GM23338 (cell line): ENCODE results near the gene ZNF474. TPM values are rescaled to one million over a fixed set of nuclear protein-coding genes. Genes with fewer than 3 reads are reported as not detected.

Experiments used
- ATAC-seq: fragments of 200-7000 bp; cut with Tn5 transposase; 3 replicates; pipeline ENCODE4 v1.9.1; 2020
- DNase-seq: peaks from one replicate; pipeline ENCODE4 v3.0.0-alpha.2; 2015; ENCODE audit warnings: low spot score
- H2AFZ ChIP-seq: fragments of 200-600 bp; sonication (generic); 2 replicates; pipeline ENCODE4 v1.8.0; 2016; ENCODE audit warnings: antibody characterized with exemption, mild to moderate bottlenecking, moderate library complexity
- H3F3A ChIP-seq: fragments of 200-600 bp; sonication (generic); replicated peaks from 2 replicates; pipeline ENCODE4 v1.8.0; 2017; ENCODE audit warnings: antibody characterized with exemption, mixed run types, low read depth
- H3K27ac ChIP-seq: fragments of 200-600 bp; sonication (generic); 2 replicates; pipeline ENCODE4 v1.6.1; 2016; ENCODE audit warnings: low read depth
- H3K27me3 ChIP-seq: fragments of 200-600 bp; sonication (generic); 2 replicates; pipeline ENCODE4 v1.8.0; 2016; ENCODE audit warnings: mild to moderate bottlenecking, mixed run types, moderate library complexity; ENCODE audit not compliant: insufficient read depth
- H3K36me3 ChIP-seq: fragments of 200-600 bp; sonication (generic); 2 replicates; pipeline ENCODE4 v1.8.0; 2016; ENCODE audit warnings: mild to moderate bottlenecking; ENCODE audit not compliant: insufficient read depth
- H3K4me1 ChIP-seq: fragments of 200-600 bp; sonication (generic); 2 replicates; pipeline ENCODE4 v1.8.0; 2016; ENCODE audit warnings: mild to moderate bottlenecking, moderate library complexity; ENCODE audit not compliant: insufficient read depth
- H3K4me2 ChIP-seq: fragments of 200-600 bp; sonication (generic); 2 replicates; pipeline ENCODE4 v1.7.1; 2017; ENCODE audit warnings: mixed run types
- H3K4me3 ChIP-seq: fragments of 200-600 bp; sonication (generic); 2 replicates; pipeline ENCODE4 v1.6.1; 2016; ENCODE audit warnings: mixed run types
- H3K79me2 ChIP-seq: fragments of 200-600 bp; sonication (generic); replicated peaks from 2 replicates; pipeline ENCODE4 v1.8.0; 2017; ENCODE audit warnings: mild to moderate bottlenecking; ENCODE audit not compliant: insufficient read depth
- H3K9me2 ChIP-seq: fragments of 200-600 bp; sonication (generic); 2 replicates; pipeline ENCODE4 v1.8.0; 2017; ENCODE audit not compliant: insufficient read depth
- H4K20me1 ChIP-seq: fragments of 200-600 bp; sonication (generic); replicated peaks from 2 replicates; pipeline ENCODE4 v1.8.0; 2017; ENCODE audit warnings: mild to moderate bottlenecking; ENCODE audit not compliant: insufficient read depth
- H3K27ac Mint-ChIP-seq: 2 replicates; pipeline ENCODE4 v1.8.0; 2020; ENCODE audit warnings: inconsistent platforms, mild to moderate bottlenecking, moderate library complexity, mixed read lengths
- H3K27me3 Mint-ChIP-seq: 3 replicates; pipeline ENCODE4 v1.8.0; 2022; ENCODE audit warnings: low read depth, mild to moderate bottlenecking, moderate library complexity, mixed read lengths, inconsistent platforms; ENCODE audit not compliant: insufficient read depth, poor library complexity
- H3K36me3 Mint-ChIP-seq: 3 replicates; pipeline ENCODE4 v1.8.0; 2021; ENCODE audit warnings: low read depth, mild to moderate bottlenecking, inconsistent platforms, moderate library complexity, mixed read lengths
- H3K4me1 Mint-ChIP-seq: 3 replicates; pipeline ENCODE4 v1.8.0; 2020; ENCODE audit warnings: mild to moderate bottlenecking, inconsistent platforms, mixed read lengths
- H3K4me3 Mint-ChIP-seq: 3 replicates; pipeline ENCODE4 v1.8.0; 2021; ENCODE audit warnings: moderate library complexity, mild to moderate bottlenecking, inconsistent platforms, mixed read lengths
- H3K9me3 Mint-ChIP-seq: 3 replicates; pipeline ENCODE4 v1.8.0; 2020; ENCODE audit warnings: moderate library complexity, mild to moderate bottlenecking, inconsistent platforms, mixed read lengths
- CREB1 ChIP-seq: fragments of 250-450 bp; sonication (Bioruptor Pico); IDR thresholded peaks from 2 replicates; pipeline ENCODE4 v1.5.0; 2020; ENCODE audit warnings: low read depth, mild to moderate bottlenecking, moderate library complexity
- EZH2 ChIP-seq: fragments of 200-600 bp; sonication (generic); IDR thresholded peaks from one replicate; pipeline ENCODE4 v1.8.0; 2017; ENCODE audit warnings: antibody characterized with exemption, mild to moderate bottlenecking, low read depth; ENCODE audit not compliant: unreplicated experiment
- EZH2phosphoT487 ChIP-seq: fragments of 200-600 bp; sonication (generic); IDR thresholded peaks from one replicate; pipeline ENCODE4 v1.8.1; 2018; ENCODE audit warnings: antibody characterized with exemption; ENCODE audit not compliant: unreplicated experiment
- JUNB ChIP-seq: IDR thresholded peaks from one replicate; pipeline ENCODE4 v1.6.1; 2016; ENCODE audit warnings: antibody characterized with exemption; ENCODE audit not compliant: unreplicated experiment
- STAT1 ChIP-seq: IDR thresholded peaks from one replicate; pipeline ENCODE4 v1.6.1; 2016; ENCODE audit warnings: antibody characterized with exemption; ENCODE audit not compliant: unreplicated experiment
- ZNF114 ChIP-seq: fragments of 250-450 bp; sonication (Bioruptor Pico); IDR thresholded peaks from 2 replicates; pipeline ENCODE4 v1.5.0; 2020; ENCODE audit warnings: mild to moderate bottlenecking, moderate library complexity
- polyA plus RNA-seq: library from polyadenylated mRNA; unstranded; fragments of >200 nt; fragmentation: Nextera tagmentation; extraction: Ambion mirVana; gene quantifications from 2 replicates; pipeline ENCODE4 v1.2.1, GENCODE V29; 2016
- total RNA-seq: library from RNA; depleted of rRNA; stranded (reverse); fragments of >200 nt; shearing (Covaris generic); gene quantifications from 2 replicates; pipeline ENCODE4 v1.2.3, GENCODE V29; 2014
- TF ChIP-seq, protein P1 (sequence below): fragments of 250-450 bp; sonication (Bioruptor Pico); IDR thresholded peaks from 2 replicates; pipeline ENCODE4 v1.5.0; 2020; ENCODE audit warnings: mild to moderate bottlenecking, moderate library complexity
- TF ChIP-seq, protein P2 (sequence below), 2 experiments: fragments of 200-600 bp in 1 of 2; sonication (generic) in 1 of 2; conservative IDR thresholded peaks; 2 replicates each; pipeline versions ENCODE4 v1.5.1 to v1.6.1; 2016 to 2017; ENCODE audit warnings: antibody characterized with exemption in 2 of 2, low read depth in 2 of 2, mild to moderate bottlenecking in 2 of 2, moderate library complexity in 1 of 2
- TF ChIP-seq, protein P3 (sequence below): IDR thresholded peaks from one replicate; pipeline ENCODE4 v1.6.1; 2018; ENCODE audit warnings: antibody characterized with exemption; ENCODE audit not compliant: unreplicated experiment

ZNF474 gene
- total and polyA plus RNA-seq, 2 experiments from 2014 or later, result 0.59 TPM; not detected in 1

DNA sequence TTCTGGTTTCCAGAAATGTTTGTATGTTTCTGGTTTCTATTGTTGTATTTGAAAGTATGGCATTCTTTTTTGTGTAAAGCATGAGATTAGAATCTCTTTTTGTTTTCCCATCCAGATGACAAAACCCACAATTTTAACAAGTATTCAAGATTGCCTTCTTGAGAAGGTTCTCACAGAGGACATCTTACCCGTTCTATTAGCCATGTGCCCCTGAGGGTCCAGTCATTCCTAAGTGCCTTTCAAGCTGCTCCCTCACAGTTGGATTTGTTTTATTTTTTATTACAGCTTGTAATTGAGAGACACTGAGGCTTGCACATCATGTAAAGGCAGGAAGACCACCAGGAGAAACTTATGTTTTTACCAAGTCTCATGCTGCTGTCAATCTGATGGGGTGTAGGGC is 32.0 kb upstream of the ZNF474 start (continued):
- TF ChIP-seq, protein P1, sequence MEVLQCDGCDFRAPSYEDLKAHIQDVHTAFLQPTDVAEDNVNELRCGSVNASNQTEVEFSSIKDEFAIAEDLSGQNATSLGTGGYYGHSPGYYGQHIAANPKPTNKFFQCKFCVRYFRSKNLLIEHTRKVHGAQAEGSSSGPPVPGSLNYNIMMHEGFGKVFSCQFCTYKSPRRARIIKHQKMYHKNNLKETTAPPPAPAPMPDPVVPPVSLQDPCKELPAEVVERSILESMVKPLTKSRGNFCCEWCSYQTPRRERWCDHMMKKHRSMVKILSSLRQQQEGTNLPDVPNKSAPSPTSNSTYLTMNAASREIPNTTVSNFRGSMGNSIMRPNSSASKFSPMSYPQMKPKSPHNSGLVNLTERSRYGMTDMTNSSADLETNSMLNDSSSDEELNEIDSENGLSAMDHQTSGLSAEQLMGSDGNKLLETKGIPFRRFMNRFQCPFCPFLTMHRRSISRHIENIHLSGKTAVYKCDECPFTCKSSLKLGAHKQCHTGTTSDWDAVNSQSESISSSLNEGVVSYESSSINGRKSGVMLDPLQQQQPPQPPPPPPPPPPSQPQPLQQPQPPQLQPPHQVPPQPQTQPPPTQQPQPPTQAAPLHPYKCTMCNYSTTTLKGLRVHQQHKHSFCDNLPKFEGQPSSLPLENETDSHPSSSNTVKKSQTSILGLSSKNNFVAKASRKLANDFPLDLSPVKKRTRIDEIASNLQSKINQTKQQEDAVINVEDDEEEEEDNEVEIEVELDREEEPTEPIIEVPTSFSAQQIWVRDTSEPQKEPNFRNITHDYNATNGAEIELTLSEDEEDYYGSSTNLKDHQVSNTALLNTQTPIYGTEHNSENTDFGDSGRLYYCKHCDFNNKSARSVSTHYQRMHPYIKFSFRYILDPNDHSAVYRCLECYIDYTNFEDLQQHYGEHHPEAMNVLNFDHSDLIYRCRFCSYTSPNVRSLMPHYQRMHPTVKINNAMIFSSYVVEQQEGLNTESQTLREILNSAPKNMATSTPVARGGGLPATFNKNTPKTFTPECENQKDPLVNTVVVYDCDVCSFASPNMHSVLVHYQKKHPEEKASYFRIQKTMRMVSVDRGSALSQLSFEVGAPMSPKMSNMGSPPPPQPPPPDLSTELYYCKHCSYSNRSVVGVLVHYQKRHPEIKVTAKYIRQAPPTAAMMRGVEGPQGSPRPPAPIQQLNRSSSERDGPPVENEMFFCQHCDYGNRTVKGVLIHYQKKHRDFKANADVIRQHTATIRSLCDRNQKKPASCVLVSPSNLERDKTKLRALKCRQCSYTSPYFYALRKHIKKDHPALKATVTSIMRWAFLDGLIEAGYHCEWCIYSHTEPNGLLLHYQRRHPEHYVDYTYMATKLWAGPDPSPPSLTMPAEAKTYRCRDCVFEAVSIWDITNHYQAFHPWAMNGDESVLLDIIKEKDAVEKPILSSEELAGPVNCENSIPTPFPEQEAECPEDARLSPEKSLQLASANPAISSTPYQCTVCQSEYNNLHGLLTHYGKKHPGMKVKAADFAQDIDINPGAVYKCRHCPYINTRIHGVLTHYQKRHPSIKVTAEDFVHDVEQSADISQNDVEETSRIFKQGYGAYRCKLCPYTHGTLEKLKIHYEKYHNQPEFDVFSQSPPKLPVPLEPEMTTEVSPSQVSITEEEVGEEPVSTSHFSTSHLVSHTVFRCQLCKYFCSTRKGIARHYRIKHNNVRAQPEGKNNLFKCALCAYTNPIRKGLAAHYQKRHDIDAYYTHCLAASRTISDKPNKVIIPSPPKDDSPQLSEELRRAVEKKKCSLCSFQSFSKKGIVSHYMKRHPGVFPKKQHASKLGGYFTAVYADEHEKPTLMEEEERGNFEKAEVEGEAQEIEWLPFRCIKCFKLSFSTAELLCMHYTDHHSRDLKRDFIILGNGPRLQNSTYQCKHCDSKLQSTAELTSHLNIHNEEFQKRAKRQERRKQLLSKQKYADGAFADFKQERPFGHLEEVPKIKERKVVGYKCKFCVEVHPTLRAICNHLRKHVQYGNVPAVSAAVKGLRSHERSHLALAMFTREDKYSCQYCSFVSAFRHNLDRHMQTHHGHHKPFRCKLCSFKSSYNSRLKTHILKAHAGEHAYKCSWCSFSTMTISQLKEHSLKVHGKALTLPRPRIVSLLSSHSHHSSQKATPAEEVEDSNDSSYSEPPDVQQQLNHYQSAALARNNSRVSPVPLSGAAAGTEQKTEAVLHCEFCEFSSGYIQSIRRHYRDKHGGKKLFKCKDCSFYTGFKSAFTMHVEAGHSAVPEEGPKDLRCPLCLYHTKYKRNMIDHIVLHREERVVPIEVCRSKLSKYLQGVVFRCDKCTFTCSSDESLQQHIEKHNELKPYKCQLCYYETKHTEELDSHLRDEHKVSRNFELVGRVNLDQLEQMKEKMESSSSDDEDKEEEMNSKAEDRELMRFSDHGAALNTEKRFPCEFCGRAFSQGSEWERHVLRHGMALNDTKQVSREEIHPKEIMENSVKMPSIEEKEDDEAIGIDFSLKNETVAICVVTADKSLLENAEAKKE (CRISPR knock-in tag), result no peak
- TF ChIP-seq STAT1 (no peak), ZNF114 (no peak), EZH2 (no peak), JUNB (no peak), EZH2phosphoT487 (no peak)

DNA sequence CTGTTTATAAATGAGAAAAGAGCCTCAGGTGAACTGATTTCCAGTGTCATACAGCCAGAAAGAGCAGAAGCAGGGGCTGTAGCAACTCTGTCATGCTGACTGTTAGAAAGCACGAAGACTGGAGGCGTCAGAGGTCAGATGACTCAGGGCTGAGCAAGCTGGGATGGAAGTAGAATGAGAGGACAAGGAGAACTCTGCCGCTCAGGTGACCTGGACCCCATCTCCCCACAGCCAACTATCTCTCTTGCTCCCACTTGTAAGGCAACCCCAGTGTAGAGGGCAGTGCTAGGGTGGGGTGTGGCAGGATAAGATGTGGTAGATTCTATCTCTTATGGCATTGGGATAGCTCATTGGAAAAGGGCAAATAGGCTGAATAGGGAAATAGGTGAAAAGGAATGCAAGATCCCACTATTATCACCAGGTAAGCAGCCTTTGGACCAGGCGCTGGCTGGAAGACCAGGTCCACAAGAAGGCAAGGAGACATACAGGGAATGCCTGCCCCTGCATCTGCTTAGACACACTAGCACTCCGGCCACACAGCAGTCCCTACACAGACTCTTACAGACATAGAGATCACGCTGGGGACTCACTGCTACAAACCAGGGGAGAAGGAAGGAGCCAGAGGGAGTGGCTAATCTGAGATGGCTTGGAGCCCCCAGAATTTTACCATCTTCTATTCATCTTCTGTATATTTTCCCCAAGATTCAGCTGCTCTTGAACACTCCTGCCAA is 30.1 kb upstream of the ZNF474 start:
- peak; percentile 77 for ATAC-seq
- 0 out of 2 replicates have a peak overlapping the region, but pooled peaks have one; percentile 21 for H3K27ac Mint-ChIP-seq
- H3K9me3 Mint-ChIP-seq, result no peaks in the 10 kb centered on the region
- TF ChIP-seq CREB1 (CRISPR knock-in tag), result no peak
- TF ChIP-seq, protein P2, sequence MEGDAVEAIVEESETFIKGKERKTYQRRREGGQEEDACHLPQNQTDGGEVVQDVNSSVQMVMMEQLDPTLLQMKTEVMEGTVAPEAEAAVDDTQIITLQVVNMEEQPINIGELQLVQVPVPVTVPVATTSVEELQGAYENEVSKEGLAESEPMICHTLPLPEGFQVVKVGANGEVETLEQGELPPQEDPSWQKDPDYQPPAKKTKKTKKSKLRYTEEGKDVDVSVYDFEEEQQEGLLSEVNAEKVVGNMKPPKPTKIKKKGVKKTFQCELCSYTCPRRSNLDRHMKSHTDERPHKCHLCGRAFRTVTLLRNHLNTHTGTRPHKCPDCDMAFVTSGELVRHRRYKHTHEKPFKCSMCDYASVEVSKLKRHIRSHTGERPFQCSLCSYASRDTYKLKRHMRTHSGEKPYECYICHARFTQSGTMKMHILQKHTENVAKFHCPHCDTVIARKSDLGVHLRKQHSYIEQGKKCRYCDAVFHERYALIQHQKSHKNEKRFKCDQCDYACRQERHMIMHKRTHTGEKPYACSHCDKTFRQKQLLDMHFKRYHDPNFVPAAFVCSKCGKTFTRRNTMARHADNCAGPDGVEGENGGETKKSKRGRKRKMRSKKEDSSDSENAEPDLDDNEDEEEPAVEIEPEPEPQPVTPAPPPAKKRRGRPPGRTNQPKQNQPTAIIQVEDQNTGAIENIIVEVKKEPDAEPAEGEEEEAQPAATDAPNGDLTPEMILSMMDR (conservative IDR thresholded peaks at IDR 0.05; ENCODE audit: low read depth in 2 of 2), result no peak
- TF ChIP-seq, protein P3, sequence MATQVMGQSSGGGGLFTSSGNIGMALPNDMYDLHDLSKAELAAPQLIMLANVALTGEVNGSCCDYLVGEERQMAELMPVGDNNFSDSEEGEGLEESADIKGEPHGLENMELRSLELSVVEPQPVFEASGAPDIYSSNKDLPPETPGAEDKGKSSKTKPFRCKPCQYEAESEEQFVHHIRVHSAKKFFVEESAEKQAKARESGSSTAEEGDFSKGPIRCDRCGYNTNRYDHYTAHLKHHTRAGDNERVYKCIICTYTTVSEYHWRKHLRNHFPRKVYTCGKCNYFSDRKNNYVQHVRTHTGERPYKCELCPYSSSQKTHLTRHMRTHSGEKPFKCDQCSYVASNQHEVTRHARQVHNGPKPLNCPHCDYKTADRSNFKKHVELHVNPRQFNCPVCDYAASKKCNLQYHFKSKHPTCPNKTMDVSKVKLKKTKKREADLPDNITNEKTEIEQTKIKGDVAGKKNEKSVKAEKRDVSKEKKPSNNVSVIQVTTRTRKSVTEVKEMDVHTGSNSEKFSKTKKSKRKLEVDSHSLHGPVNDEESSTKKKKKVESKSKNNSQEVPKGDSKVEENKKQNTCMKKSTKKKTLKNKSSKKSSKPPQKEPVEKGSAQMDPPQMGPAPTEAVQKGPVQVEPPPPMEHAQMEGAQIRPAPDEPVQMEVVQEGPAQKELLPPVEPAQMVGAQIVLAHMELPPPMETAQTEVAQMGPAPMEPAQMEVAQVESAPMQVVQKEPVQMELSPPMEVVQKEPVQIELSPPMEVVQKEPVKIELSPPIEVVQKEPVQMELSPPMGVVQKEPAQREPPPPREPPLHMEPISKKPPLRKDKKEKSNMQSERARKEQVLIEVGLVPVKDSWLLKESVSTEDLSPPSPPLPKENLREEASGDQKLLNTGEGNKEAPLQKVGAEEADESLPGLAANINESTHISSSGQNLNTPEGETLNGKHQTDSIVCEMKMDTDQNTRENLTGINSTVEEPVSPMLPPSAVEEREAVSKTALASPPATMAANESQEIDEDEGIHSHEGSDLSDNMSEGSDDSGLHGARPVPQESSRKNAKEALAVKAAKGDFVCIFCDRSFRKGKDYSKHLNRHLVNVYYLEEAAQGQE, result no peak

More for the DNA sequence above, 30.1 kb upstream of the ZNF474 start:
- Mint-ChIP-seq H3K4me3 (no peak overlapping the region), H3K27me3 (no peaks in the 10 kb centered on the region), H3K36me3 (no peaks in the 10 kb centered on the region), H3K4me1 (peaks cover 16% of the 10 kb centered on the region)
- no peaks in the 10 kb centered on the region for H3F3A ChIP-seq
- no peaks in the 10 kb centered on the region for H3K27me3 ChIP-seq
- peak overlapping the region; percentile 49 for H2AFZ ChIP-seq
- no peak for DNase-seq
- no peak overlapping the region for H3K4me3 ChIP-seq
- peaks cover 20% of the 10 kb centered on the region for H3K4me1 ChIP-seq
- no peaks in the 10 kb centered on the region for H3K36me3 ChIP-seq
- H3K9me2 ChIP-seq, result no peaks in the 10 kb centered on the region
- H3K27ac ChIP-seq, result no peak overlapping the region
- no peaks in the 10 kb centered on the region for H4K20me1 ChIP-seq
- H3K79me2 ChIP-seq, result no peaks in the 10 kb centered on the region
- H3K4me2 ChIP-seq, result no peak overlapping the region
